ENCODE data around the gene PRELID1. TPM values are rescaled to one million over a fixed set of nuclear protein-coding genes. Genes with fewer than 3 reads are reported as not detected.
"Not testable (repeated sequence)": the region's sequence is repeated elsewhere in the genome, so short reads cannot be mapped to it uniquely, and the experiment has no call there.

The PRELID1 gene
- total and polyA plus RNA-seq, 2 donors (not counting 3 experiments of a cell fraction or from before 2014, with no cell fraction given): 201 to 293 TPM

GRCh38 chr5:177304392-177305119 lies 957 bp downstream of the PRELID1 start:
- CTCF ChIA-PET: no interaction called here
- FAIRE-seq (peak; percentile 80), DNase-seq (ENCODE audit: low read depth, low spot score) (peak; percentile 35)
- H3K4me2 ChIP-seq (ENCODE audit: insufficient read depth, low read length): peak overlapping the region; percentile 76
- intact Hi-C loops (cut with micrococcal nuclease): loop anchor here (5.0 kb wide), 1 partner anchor 172 kb away; the partner anchor contains the start of gene NSD1
- peaks cover 35% of the 10 kb centered on the region for H3K4me1 ChIP-seq (ENCODE audit: control insufficient read depth, extremely low read depth, insufficient read depth, low read length)
- H3K79me2 ChIP-seq (ENCODE audit: control insufficient read depth, insufficient read depth, low read length): peaks cover 36% of the 10 kb centered on the region
- H3K9ac ChIP-seq (replicated peaks; ENCODE audit: extremely low read depth, insufficient read depth, low read length): peak overlapping the region; percentile 85
- TF ChIP-seq FOS (IDR thresholded peaks at IDR 0.05; ENCODE audit: borderline replicate concordance, insufficient read depth, low read length) (no peak), JUN (IDR thresholded peaks at IDR 0.05; ENCODE audit: borderline replicate concordance, insufficient read depth, insufficient read length, low read depth) (no peak), POLR2AphosphoS5 (IDR thresholded peaks at IDR 0.05; ENCODE audit: insufficient read depth, low read depth, low read length) (no peak), EZH2 (IDR thresholded peaks at IDR 0.05; ENCODE audit: borderline replicate concordance, low read depth, low read length, severe bottlenecking) (no peak), CTCF (IDR thresholded peaks at IDR 0.05; ENCODE audit: extremely low read depth in 1 of 2, insufficient read depth in 1 of 2, low read depth in 1 of 2, low read length in 2 of 2) (no peak), POLR2A (IDR thresholded peaks at IDR 0.05; ENCODE audit: low read depth, low read length) (no peak), MYC (IDR thresholded peaks at IDR 0.05; ENCODE audit: low read depth, low read length) (no peak), GATA2 (IDR thresholded peaks at IDR 0.05; ENCODE audit: insufficient read depth, insufficient read length, low read depth, low read length) (no peak)
- TF ChIP-seq, protein P1, sequence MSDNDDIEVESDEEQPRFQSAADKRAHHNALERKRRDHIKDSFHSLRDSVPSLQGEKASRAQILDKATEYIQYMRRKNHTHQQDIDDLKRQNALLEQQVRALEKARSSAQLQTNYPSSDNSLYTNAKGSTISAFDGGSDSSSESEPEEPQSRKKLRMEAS (IDR thresholded peaks at IDR 0.05; ENCODE audit: insufficient read depth, insufficient read length): no peak
- H3K27me3 ChIP-seq (ENCODE audit: control insufficient read depth in 2 of 2, insufficient read depth in 2 of 2, low read length in 2 of 2): no peaks in the 10 kb centered on the region
- peak overlapping the region; percentile 65 for H3K27ac ChIP-seq (ENCODE audit: insufficient read depth, low read depth, low read length)
- H3K9me1 ChIP-seq (replicated peaks; ENCODE audit: control insufficient read depth, extremely low read depth, insufficient read depth, low read length): no peaks in the 10 kb centered on the region
- H3K9me3 ChIP-seq (replicated peaks; ENCODE audit: control insufficient read depth, insufficient read depth, low read length): no peaks in the 10 kb centered on the region
- no peak overlapping the region for H2AFZ ChIP-seq (ENCODE audit: low read depth, low read length)
- dilution Hi-C loops (cut with MboI; ENCODE audit: extremely low pct_ligation_motif_present, low sequenced_read_pairs): no loop called here
- H3K4me3 ChIP-seq (replicated peaks in 1 of 3; ENCODE audit: insufficient read depth in 1 of 3, low read depth in 1 of 3, low read length in 3 of 3): peak overlapping the region; percentile 58 to 87 (median 80)
- BruUV-seq (replicated peaks): no TSS peak
- H4K20me1 ChIP-seq (replicated peaks; ENCODE audit: control insufficient read depth, extremely low read depth, insufficient read depth, low read length): no peaks in the 10 kb centered on the region
- POLR2A ChIA-PET: no interaction called here
- peaks cover 0 to 22% of the 10 kb centered on the region in 2 experiments for H3K36me3 ChIP-seq (ENCODE audit: control insufficient read depth in 2 of 2, extremely low read depth in 1 of 2, insufficient read depth in 2 of 2, low read length in 2 of 2)

DNA sequence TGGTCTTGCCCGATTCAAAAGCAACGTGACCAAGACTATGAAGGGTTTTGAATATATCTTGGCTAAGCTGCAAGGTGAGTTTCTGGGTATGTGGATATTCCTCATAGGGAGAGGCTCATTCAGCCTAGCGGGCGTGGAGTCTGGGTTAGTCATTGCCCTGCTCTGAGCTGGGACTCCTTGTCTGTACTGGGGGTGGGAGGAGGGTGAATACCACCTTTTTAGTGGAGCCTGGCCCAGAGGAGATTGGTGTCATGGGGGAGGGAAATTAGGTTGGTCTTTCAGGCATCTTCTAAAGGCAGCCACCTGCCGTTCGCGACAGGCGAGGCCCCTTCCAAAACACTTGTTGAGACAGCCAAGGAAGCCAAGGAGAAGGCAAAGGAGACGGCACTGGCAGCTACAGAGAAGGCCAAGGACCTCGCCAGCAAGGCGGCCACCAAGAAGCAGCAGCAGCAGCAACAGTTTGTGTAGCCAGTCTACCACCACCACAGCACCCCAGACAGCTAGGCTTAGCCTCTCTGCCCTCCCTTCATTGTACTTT lies 2.6 kb downstream of the PRELID1 start:
- FAIRE-seq; H3K4me2 ChIP-seq (ENCODE audit: insufficient read depth, low read length); H3K9me1 ChIP-seq (replicated peaks; ENCODE audit: control insufficient read depth, extremely low read depth, insufficient read depth, low read length); H2AFZ ChIP-seq (ENCODE audit: low read depth, low read length); POLR2A ChIA-PET; CTCF ChIA-PET; H3K4me3 ChIP-seq (replicated peaks in 1 of 3; ENCODE audit: insufficient read depth in 1 of 3, low read depth in 1 of 3, low read length in 3 of 3); H3K9ac ChIP-seq (replicated peaks; ENCODE audit: extremely low read depth, insufficient read depth, low read length); H4K20me1 ChIP-seq (replicated peaks; ENCODE audit: control insufficient read depth, extremely low read depth, insufficient read depth, low read length); intact Hi-C loops (cut with micrococcal nuclease); H3K27me3 ChIP-seq (ENCODE audit: control insufficient read depth in 2 of 2, insufficient read depth in 2 of 2, low read length in 2 of 2); dilution Hi-C loops (cut with MboI; ENCODE audit: extremely low pct_ligation_motif_present, low sequenced_read_pairs); H3K9me3 ChIP-seq (replicated peaks; ENCODE audit: control insufficient read depth, insufficient read depth, low read length); BruUV-seq (replicated peaks); DNase-seq (ENCODE audit: low read depth, low spot score); H3K27ac ChIP-seq (ENCODE audit: insufficient read depth, low read depth, low read length): not testable (repeated sequence)
- peaks cover 0 to 21% of the 10 kb centered on the region in 2 experiments for H3K36me3 ChIP-seq (ENCODE audit: control insufficient read depth in 2 of 2, extremely low read depth in 1 of 2, insufficient read depth in 2 of 2, low read length in 2 of 2)
- H3K79me2 ChIP-seq (ENCODE audit: control insufficient read depth, insufficient read depth, low read length): peaks cover 44% of the 10 kb centered on the region
- H3K4me1 ChIP-seq (ENCODE audit: control insufficient read depth, extremely low read depth, insufficient read depth, low read length): peaks cover 32% of the 10 kb centered on the region
